Retinal pigment epithelial cell (primary cell): Measurements from ENCODE around the gene DCDC2C.

ENCODE experiments used
- DNase-seq: peaks from one replicate; pipeline ENCODE4 v3.0.0-alpha.2; 2010; ENCODE audit warnings: low read depth
- H3K4me3 ChIP-seq: 2 replicates; pipeline ENCODE4 v1.5.1; 2011; ENCODE audit warnings: mild to moderate bottlenecking, low read length, control low read depth, moderate library complexity
- CTCF ChIP-seq: conservative IDR thresholded peaks from 2 replicates; pipeline ENCODE4 v1.5.1; 2011; ENCODE audit warnings: low read depth, low read length, control low read depth, inconsistent platforms

DCDC2C gene

GRCh38 chr2:3868012-3868805 lies 164.8 kb downstream of the DCDC2C start:
- H3K4me3 ChIP-seq, result no peak overlapping the region
- DNase-seq, result no peak
- no peak for TF ChIP-seq CTCF

GRCh38 chr2:3870222-3870621 lies 166.8 kb downstream of the DCDC2C start:
- TF ChIP-seq CTCF, result no peak
- H3K4me3 ChIP-seq, result no peak overlapping the region
- DNase-seq, result no peak

GRCh38 chr2:3871002-3871401 lies 167.6 kb downstream of the DCDC2C start:
- TF ChIP-seq CTCF, result no peak

DNA sequence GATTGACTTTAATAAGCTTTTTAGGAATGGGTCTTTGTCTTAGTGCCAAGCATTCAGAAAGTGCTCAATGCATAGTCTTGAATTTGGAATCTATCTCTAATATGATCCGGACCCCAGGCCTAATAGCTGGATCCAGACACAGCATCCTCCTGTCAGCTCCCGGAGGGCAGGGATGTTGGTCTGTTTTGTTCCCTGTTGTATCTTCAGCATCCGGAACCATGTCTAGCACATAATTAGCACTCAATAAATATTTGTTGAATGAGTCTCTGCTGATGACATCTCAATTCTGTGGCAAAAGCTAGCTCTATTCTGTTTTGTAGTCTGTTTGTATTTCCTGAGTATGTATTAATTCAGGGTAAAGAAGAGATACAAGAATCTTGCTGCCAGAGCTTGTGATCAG lies 169.1 kb downstream of the DCDC2C start:
- H3K4me3 ChIP-seq, result no peak overlapping the region
- DNase-seq, result no peak
- TF ChIP-seq CTCF, result no peak

More at GRCh38 chr2:3871002-3871401, 167.6 kb downstream of the DCDC2C start:
- no peak overlapping the region for H3K4me3 ChIP-seq
- DNase-seq, result no peak

- TF ChIP-seq CTCF, result no peak
- H3K4me3 ChIP-seq, result no peak overlapping the region
- DNase-seq, result no peak
Observed at GRCh38 chr2:3873899-3874298, 170.5 kb downstream of the DCDC2C start.

- no peak for TF ChIP-seq CTCF
- DNase-seq, result no peak
- no peak overlapping the region for H3K4me3 ChIP-seq
Observed at GRCh38 chr2:3876221-3876620, 172.8 kb downstream of the DCDC2C start.

DNA sequence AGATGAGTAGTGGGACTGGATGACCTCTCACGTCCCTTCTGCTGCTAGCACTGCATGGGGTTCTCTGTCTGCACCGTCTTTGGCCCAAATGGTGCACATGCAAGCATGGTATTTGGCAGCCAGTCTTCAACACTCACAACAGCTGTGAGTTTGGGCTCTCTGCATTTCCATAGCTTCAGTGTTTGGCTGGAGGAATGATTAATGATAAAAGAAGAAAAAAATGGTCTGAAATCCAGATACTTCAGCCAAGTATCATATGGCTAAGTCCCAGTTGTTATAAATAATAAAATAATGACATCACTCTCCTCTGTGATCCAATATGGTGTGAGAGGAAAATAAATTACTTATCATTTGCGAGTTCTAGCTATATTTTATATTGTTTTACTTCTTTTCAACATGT lies 173.3 kb downstream of the DCDC2C start:
- no peak overlapping the region for H3K4me3 ChIP-seq
- TF ChIP-seq CTCF, result no peak
- DNase-seq, result no peak
